Subcutaneous abdominal adipose tissue (tissue), 5 donors: ENCODE data around the gene FIGNL2.
"Not testable (repeated sequence)": the region's sequence is repeated elsewhere in the genome, so short reads cannot be mapped to it uniquely, and the experiment has no call there.

Source experiments
- H3K27ac ChIP-seq: one replicate; pipeline ENCODE4 v1.7.0; 2013; ENCODE audit warnings: low read depth, mild to moderate bottlenecking, inconsistent platforms, low read length, moderate library complexity
- H3K27me3 ChIP-seq, 5 donors: one replicate each; pipeline ENCODE4 v1.7.0; 2013; ENCODE audit warnings: low read length in 5 of 5, inconsistent platforms in 1 of 5; ENCODE audit not compliant: control insufficient read depth in 5 of 5, insufficient read depth in 4 of 5
- H3K36me3 ChIP-seq, 5 donors: one replicate each; pipeline ENCODE4 v1.7.0; 2013; ENCODE audit warnings: low read length in 5 of 5; ENCODE audit not compliant: control insufficient read depth in 5 of 5, insufficient read depth in 5 of 5
- H3K4me1 ChIP-seq, 5 donors: one replicate each; pipeline ENCODE4 v1.7.0; 2013; ENCODE audit warnings: low read length in 5 of 5, mild to moderate bottlenecking in 3 of 5, moderate library complexity in 1 of 5; ENCODE audit not compliant: control insufficient read depth in 5 of 5, insufficient read depth in 5 of 5
- H3K4me3 ChIP-seq, 5 donors: one replicate each; pipeline ENCODE4 v1.7.0; 2013; ENCODE audit warnings: low read length in 5 of 5, low read depth in 1 of 5
- H3K9ac ChIP-seq, 5 donors: one replicate each; pipeline ENCODE4 v1.7.0; 2013; ENCODE audit warnings: low read length in 5 of 5, mild to moderate bottlenecking in 4 of 5, moderate library complexity in 3 of 5
- H3K9me3 ChIP-seq, 5 donors: one replicate each; pipeline ENCODE4 v1.7.0; 2013; ENCODE audit warnings: low read length in 5 of 5; ENCODE audit not compliant: control insufficient read depth in 5 of 5
- donor health status: healthy.
- donor health status: healthy.
- donor health status: healthy.
- donor health status: healthy.
- donor health status: healthy.

FIGNL2 gene

DNA sequence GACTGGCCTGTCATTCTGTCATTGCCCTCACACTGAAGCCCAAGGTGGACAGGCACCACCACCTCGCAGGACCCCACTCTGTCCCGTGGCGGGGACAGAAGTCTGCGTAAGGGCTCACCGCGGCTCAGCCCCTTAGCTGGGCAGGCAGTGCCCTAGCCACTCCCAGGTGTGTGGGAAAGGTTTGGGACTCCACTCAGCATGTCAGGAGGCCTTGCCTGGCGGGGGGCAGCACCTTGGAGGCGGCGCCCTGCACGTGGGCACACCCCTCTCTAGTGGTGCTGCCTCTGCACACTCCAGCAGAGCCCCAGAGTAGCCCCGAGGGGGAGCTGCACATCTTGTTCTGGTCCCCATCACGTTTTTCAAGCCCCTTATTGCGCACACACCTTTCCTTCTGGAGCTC is 35.6 kb downstream of the FIGNL2 start:
- Histone ChIP-seq H3K9me3 (no peaks in the 10 kb centered on the region), H3K4me3 (no peak overlapping the region), H3K27me3 (no peaks in the 10 kb centered on the region), H3K4me1 (peaks cover 0 to 19% (median 17%) of the 10 kb centered on the region in 5 donors), H3K9ac (no peak overlapping the region), H3K36me3 (no peaks in the 10 kb centered on the region), H3K27ac (no peak overlapping the region)

DNA sequence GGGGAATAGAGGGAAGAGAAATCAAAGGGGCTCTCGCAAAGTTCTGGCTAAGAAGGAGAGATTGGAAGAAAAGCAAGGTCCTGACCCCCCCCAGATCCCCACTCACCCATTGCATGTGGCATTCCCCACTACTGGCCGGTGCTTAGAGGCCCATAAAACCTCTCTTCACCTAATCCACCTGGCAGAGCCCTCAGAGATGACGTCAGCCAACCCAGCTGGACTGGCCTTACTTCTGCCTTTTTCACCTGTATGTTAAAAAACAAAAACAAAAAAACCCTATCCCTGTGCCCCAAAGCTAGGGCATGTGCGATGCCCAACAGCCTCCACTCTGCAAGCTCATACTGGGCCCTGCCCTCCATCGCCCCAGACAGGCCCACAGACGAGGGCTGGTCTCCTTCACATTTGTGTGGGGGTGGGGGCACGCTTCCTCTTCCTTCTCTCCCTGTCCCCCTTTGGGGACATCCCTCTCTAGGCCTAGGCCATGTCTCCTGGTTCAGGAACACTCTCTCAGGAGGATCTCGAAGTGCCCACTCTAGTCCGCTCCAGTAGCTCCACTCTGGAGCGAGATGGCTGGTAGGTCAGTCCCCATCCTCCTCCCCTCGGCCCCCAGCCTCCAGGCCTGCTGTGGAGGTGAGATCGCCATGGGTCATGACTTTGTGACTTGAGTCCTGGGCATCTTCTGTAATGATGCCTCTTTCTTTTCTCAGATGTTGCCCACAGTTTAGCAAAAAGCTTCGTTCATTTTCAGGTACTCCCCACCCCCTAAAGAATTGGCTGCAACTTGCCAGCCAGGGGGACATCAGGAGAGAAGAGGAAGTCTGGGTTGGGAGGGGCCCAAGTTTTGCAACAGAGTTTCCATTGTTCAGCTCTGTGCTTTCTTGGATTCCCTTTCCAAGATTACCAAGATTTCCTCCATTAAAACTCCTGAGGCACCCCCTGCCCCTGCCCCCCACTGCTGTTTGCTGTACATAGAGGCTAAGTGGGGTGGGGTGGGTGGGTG is 37.0 kb downstream of the FIGNL2 start:
- H3K9ac ChIP-seq, result no peak overlapping the region
- H3K4me1 ChIP-seq, result peaks cover 0 to 19% (median 17%) of the 10 kb centered on the region in 5 donors
- H3K36me3 ChIP-seq, result no peaks in the 10 kb centered on the region
- H3K27me3 ChIP-seq, result no peaks in the 10 kb centered on the region
- H3K4me3 ChIP-seq, result no peak overlapping the region
- no peaks in the 10 kb centered on the region for H3K9me3 ChIP-seq
- H3K27ac ChIP-seq, result no peak overlapping the region

DNA sequence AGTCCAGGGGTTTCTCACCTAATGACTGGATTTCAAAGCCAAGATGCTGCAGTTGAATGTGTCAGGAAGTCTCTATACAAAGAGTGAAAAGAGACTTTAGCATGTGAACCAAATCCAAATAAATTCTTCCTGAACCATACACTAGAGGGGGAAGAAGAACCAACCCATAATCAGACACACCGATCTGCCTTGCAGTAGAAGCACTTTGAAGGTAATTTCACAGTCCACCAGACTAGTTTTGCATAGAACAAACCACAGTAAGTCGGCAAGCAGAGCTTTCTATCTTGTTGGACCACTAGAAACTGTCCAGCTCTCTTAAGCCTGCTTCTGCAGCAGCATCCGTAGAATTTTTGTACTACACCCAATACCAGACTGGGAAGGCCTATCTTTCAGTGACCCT is 39.3 kb downstream of the FIGNL2 start:
- Histone ChIP-seq H3K27me3 (no peaks in the 10 kb centered on the region), H3K36me3 (no peaks in the 10 kb centered on the region), H3K9ac (no peak overlapping the region), H3K27ac (no peak overlapping the region), H3K4me3 (no peak overlapping the region), H3K9me3 (no peaks in the 10 kb centered on the region), H3K4me1 (peaks cover 0 to 8% (median 7%) of the 10 kb centered on the region in 5 donors)

DNA sequence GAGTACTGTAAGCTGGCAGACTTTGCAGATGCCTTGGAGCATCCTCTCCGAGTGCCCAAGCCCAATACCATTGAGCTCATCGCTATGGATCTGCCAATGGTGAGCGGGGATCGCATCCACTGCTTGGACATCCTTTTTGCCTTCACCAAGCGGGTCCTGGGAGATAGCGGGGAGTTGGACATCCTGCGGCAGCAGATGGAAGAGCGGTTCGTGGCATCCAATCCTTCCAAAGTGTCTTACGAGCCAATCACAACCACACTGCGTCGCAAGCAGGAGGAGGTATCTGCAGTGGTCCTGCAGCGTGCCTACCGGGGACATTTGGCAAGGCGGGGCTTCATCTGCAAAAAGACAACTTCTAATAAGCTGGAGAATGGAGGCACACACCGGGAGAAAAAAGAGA is 41.6 kb downstream of the FIGNL2 start:
- Histone ChIP-seq H3K9ac (no peak overlapping the region), H3K36me3 (no peaks in the 10 kb centered on the region), H3K27me3 (no peaks in the 10 kb centered on the region), H3K9me3 (no peaks in the 10 kb centered on the region), H3K4me1 (no peaks in the 10 kb centered on the region), H3K4me3 (no peak overlapping the region), H3K27ac (no peak overlapping the region)

DNA sequence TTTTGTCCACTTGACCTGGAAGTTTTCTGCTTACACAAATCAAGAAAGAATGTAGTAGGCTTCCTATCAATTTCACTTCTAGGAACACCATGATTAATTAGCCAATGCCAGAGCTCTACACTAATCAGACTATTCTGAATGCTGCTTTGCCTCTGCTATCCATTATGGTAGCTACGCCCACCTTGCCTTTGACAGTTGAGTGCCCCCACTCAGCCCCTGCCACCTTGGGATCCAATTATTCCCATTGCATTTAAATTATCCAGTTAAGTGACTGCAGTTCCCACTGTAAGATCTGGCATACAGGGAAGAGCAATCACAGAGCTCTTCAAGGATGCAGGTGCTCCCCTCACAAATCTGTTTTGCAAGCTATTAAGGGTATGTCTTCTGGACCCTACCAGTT is 47.5 kb downstream of the FIGNL2 start:
- Histone ChIP-seq H3K36me3 (no peaks in the 10 kb centered on the region), H3K27me3 (no peaks in the 10 kb centered on the region), H3K9ac (no peak overlapping the region), H3K27ac (no peak overlapping the region), H3K4me3 (no peak overlapping the region), H3K9me3 (no peaks in the 10 kb centered on the region), H3K4me1 (no peaks in the 10 kb centered on the region)

DNA sequence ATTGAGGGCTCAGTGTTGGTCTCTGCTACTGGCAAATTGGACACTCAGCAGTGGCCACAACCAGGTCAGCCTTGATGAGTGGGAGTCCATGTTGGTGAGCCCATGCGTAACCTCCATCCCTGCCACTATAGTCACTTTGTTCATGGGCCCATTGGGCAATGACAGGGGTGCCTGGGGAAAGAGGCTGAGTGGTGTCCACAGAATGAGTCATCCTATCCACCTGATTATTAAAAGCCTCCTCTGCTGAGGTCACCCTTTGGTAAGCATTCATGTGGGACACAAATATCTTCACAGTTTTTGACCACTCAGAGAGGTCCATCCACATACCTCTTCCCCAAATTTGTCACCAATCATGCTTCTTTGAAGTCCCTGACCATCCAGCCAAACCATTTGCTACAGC is 50.0 kb downstream of the FIGNL2 start:
- Histone ChIP-seq H3K36me3 (no peaks in the 10 kb centered on the region), H3K4me1 (no peaks in the 10 kb centered on the region), H3K9ac (no peak overlapping the region), H3K27me3 (no peaks in the 10 kb centered on the region), H3K9me3 (no peaks in the 10 kb centered on the region), H3K27ac (no peak overlapping the region), H3K4me3 (no peak overlapping the region)

DNA sequence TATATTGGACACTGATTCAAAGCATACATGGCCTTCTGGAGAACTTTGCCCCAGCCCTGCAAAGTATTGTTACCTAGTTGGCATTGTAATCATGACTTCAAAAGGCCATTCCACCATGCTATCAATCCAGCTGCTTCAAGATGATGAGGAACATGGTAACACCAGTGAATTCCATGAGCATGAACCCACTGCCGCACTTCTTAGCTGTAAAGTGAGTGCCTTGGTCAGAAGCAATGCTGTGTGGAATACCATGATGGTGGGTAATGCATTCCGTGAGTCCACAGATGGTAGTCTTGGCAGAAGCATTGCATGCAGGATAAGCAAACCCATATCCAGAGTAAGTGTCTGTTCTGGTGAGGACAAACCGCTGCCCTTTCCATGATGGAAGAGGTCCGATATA is 50.5 kb downstream of the FIGNL2 start:
- not testable (repeated sequence) for H3K9ac ChIP-seq, H3K27ac ChIP-seq, H3K4me1 ChIP-seq, H3K9me3 ChIP-seq, H3K4me3 ChIP-seq, H3K36me3 ChIP-seq, H3K27me3 ChIP-seq

DNA sequence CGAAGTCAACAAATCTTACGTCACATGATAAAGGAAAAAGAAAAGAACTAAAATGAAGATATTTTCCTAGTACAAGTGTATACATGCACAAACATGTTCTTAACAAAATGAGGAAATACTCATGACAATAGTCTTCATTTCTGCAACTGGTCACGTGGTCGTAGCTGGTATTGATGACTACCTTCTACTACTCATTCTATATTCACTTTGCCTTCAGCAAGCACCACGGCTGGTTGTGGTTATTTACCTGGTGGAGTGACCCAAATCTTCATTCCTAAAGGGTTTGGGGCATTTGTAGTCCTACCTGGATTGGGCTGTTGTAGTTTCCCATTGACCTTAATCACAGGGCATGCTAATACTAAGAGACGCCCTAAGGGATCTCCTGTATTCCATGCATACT is 51.2 kb downstream of the FIGNL2 start:
- Histone ChIP-seq H3K27ac (no peak overlapping the region), H3K36me3 (no peaks in the 10 kb centered on the region), H3K9ac (no peak overlapping the region), H3K27me3 (no peaks in the 10 kb centered on the region), H3K4me1 (no peaks in the 10 kb centered on the region), H3K4me3 (no peak overlapping the region), H3K9me3 (no peaks in the 10 kb centered on the region)

DNA sequence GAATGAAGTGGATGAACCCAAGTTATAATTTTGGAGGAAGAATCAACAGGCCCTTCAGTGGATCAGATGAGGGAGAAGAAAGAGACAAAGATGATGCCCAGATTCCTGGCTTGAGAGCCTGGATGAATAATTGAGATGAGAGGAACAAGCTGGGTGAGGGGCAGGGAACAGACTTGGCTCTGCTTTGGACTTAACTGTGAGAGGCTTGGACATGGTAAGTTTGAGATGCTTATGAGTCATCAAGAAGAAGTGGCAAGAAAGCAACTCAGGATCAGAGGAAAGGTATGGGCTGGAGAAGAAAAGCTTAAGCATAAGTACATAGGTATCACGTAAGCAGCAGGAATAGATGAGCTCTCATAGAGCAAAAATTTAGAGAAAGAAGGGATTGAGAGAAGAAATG is 55.3 kb downstream of the FIGNL2 start:
- Histone ChIP-seq H3K9ac (no peak overlapping the region), H3K36me3 (no peaks in the 10 kb centered on the region), H3K27ac (no peak overlapping the region), H3K27me3 (peaks cover 0 to 4% (median 0%) of the 10 kb centered on the region in 5 donors), H3K4me1 (no peaks in the 10 kb centered on the region), H3K9me3 (no peaks in the 10 kb centered on the region), H3K4me3 (no peak overlapping the region)

DNA sequence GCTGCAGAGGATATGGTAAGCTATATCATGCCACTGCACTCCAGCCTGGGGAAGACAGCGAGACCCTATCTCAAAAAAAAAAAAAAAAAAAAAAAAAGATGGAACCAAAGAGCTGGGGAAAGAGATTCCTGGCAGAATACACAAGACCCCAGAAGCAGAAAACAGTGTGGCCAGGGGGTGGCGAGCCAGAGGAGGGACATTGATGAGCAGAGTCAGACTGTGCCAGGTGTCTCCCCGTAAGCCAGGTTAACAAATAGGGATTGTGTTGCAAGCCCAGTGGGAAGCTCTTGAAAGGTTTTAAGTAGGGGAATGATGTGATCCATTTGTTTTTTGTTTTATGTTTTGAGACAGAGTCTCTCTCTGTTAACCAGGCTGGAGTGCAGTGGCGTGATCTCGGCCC is 56.1 kb downstream of the FIGNL2 start:
- Histone ChIP-seq H3K36me3 (no peaks in the 10 kb centered on the region), H3K9ac (no peak overlapping the region), H3K4me3 (no peak overlapping the region), H3K27ac (no peak overlapping the region), H3K9me3 (no peaks in the 10 kb centered on the region), H3K27me3 (peaks cover 0 to 4% (median 0%) of the 10 kb centered on the region in 5 donors), H3K4me1 (no peaks in the 10 kb centered on the region)
